Raji (cell line): Measurements from ENCODE around the gene CUTA.

ENCODE experiments used
- POLR2A ChIP-seq: IDR thresholded peaks from 2 replicates; pipeline ENCODE4 v1.6.1; 2011; ENCODE audit warnings: low read depth, low read length, control low read depth; ENCODE audit not compliant: insufficient read depth

The CUTA gene

GRCh38 chr6:33417903-33418689 is at the start of gene CUTA:
Gene CUTA, minus strand, starts transcription at chr6:33418107. Its CDS starts 107 bp downstream, at chr6:33418000.
- TF ChIP-seq POLR2A, result peak; percentile 92

- no peak for TF ChIP-seq POLR2A
Observed at GRCh38 chr6:33467091-33467490, 49.2 kb upstream of the CUTA start.

- no peak for TF ChIP-seq POLR2A
Observed at GRCh38 chr6:33466075-33466735, 48.3 kb upstream of the CUTA start.

GRCh38 chr6:33459226-33459625 is 41.3 kb upstream of the CUTA start:
- no peak for TF ChIP-seq POLR2A

- no peak for TF ChIP-seq POLR2A
Observed at GRCh38 chr6:33458676-33459075, 40.8 kb upstream of the CUTA start.

GRCh38 chr6:33456156-33456555 is 38.2 kb upstream of the CUTA start:
- TF ChIP-seq POLR2A, result no peak

GRCh38 chr6:33455051-33455450 is 37.1 kb upstream of the CUTA start:
- no peak for TF ChIP-seq POLR2A

- peak; percentile 93 for TF ChIP-seq POLR2A
Observed at GRCh38 chr6:33454009-33454946, 36.4 kb upstream of the CUTA start, which contains the start of gene ZBTB9. Gene ZBTB9, plus strand, starts transcription at chr6:33454576. Its CDS starts 525 bp downstream, at chr6:33455101.

- TF ChIP-seq POLR2A, result no peak
Observed at GRCh38 chr6:33453393-33454008, 35.6 kb upstream of the CUTA start.

- TF ChIP-seq POLR2A, result no peak
Observed at GRCh38 chr6:33452496-33452895, 34.6 kb upstream of the CUTA start.

- TF ChIP-seq POLR2A, result no peak
Observed at GRCh38 chr6:33451606-33452005, 33.7 kb upstream of the CUTA start.

GRCh38 chr6:33450434-33450833 is 32.5 kb upstream of the CUTA start:
- TF ChIP-seq POLR2A, result no peak

GRCh38 chr6:33446356-33446755 is 28.4 kb upstream of the CUTA start:
- no peak for TF ChIP-seq POLR2A

- no peak for TF ChIP-seq POLR2A
Observed at GRCh38 chr6:33445119-33445603, 27.3 kb upstream of the CUTA start.
